H9 (cell line): Measurements from ENCODE around the gene F3. TPM values are rescaled to one million over a fixed set of nuclear protein-coding genes. Genes with fewer than 3 reads are reported as not detected.

Experiments
- DNase-seq: peaks from one replicate; pipeline ENCODE4 v3.0.0-alpha.2; 2017
- H2AFZ ChIP-seq: one replicate; pipeline ENCODE4 v1.6.1; 2013; ENCODE audit warnings: mild to moderate bottlenecking, low read length, control low read depth, moderate library complexity
- H2AK5ac ChIP-seq: 2 replicates; pipeline ENCODE4 v1.6.1; 2013; ENCODE audit warnings: low read length, control low read depth, mixed read lengths; ENCODE audit not compliant: insufficient read length
- H2BK120ac ChIP-seq: one replicate; pipeline ENCODE4 v1.6.1; 2013; ENCODE audit warnings: low read depth, mild to moderate bottlenecking, low read length, control low read depth, inconsistent platforms; ENCODE audit not compliant: poor library complexity, severe bottlenecking
- H2BK12ac ChIP-seq: 2 replicates; pipeline ENCODE4 v1.6.1; 2013; ENCODE audit warnings: low read length, control low read depth, mixed read lengths, low read depth; ENCODE audit not compliant: insufficient read length
- H2BK15ac ChIP-seq: 2 replicates; pipeline ENCODE4 v1.6.1; 2013; ENCODE audit warnings: low read depth, low read length, control low read depth
- H2BK20ac ChIP-seq: one replicate; pipeline ENCODE4 v1.6.1; 2013; ENCODE audit warnings: low read depth, mild to moderate bottlenecking, low read length, control low read depth, inconsistent platforms; ENCODE audit not compliant: poor library complexity, severe bottlenecking
- H2BK5ac ChIP-seq: 2 replicates; pipeline ENCODE4 v1.6.1; 2013; ENCODE audit warnings: low read length, control low read depth, mixed read lengths; ENCODE audit not compliant: insufficient read length
- H3K14ac ChIP-seq: 2 replicates; pipeline ENCODE4 v1.6.1; 2013; ENCODE audit warnings: low read length, control low read depth; ENCODE audit not compliant: insufficient read depth
- H3K18ac ChIP-seq: 2 replicates; pipeline ENCODE4 v1.6.1; 2013; ENCODE audit warnings: low read depth, mild to moderate bottlenecking, mixed read lengths, low read length, control low read depth; ENCODE audit not compliant: insufficient read length
- H3K23ac ChIP-seq: 2 replicates; pipeline ENCODE4 v1.6.1; 2013; ENCODE audit warnings: low read length, control low read depth, mixed read lengths, low read depth; ENCODE audit not compliant: insufficient read length
- H3K23me2 ChIP-seq: 2 replicates; pipeline ENCODE4 v1.6.1; 2013; ENCODE audit warnings: low read depth, mild to moderate bottlenecking, mixed read lengths, low read length, control low read depth; ENCODE audit not compliant: insufficient read length, poor library complexity, severe bottlenecking
- H3K27ac ChIP-seq: 2 replicates; pipeline ENCODE4 v1.5.1; 2013; ENCODE audit warnings: low read length, control low read depth, mixed read lengths, low read depth; ENCODE audit not compliant: insufficient read length
- H3K27me3 ChIP-seq: 2 replicates; pipeline ENCODE4 v1.6.1; 2013; ENCODE audit warnings: low read length, control low read depth, inconsistent platforms; ENCODE audit not compliant: insufficient read depth
- H3K4ac ChIP-seq: 2 replicates; pipeline ENCODE4 v1.6.1; 2013; ENCODE audit warnings: low read depth, mild to moderate bottlenecking, control low read depth, inconsistent platforms, low read length, moderate library complexity
- H3K4me1 ChIP-seq: 2 replicates; pipeline ENCODE4 v1.6.1; 2013; ENCODE audit warnings: low read length, control low read depth, inconsistent platforms; ENCODE audit not compliant: insufficient read depth
- H3K4me2 ChIP-seq: 2 replicates; pipeline ENCODE4 v1.6.1; 2013; ENCODE audit warnings: low read length, control low read depth, mixed read lengths; ENCODE audit not compliant: insufficient read length, insufficient read depth
- H3K56ac ChIP-seq: 2 replicates; pipeline ENCODE4 v1.6.1; 2013; ENCODE audit warnings: low read depth, mild to moderate bottlenecking, mixed read lengths, low read length, control low read depth; ENCODE audit not compliant: insufficient read length
- H3K79me1 ChIP-seq: 2 replicates; pipeline ENCODE4 v1.6.1; 2013; ENCODE audit warnings: low read depth, mild to moderate bottlenecking, moderate library complexity, low read length, control low read depth, inconsistent platforms; ENCODE audit not compliant: insufficient read depth, poor library complexity, severe bottlenecking
- H3K79me2 ChIP-seq: 2 replicates; pipeline ENCODE4 v1.6.1; 2013; ENCODE audit warnings: low read length, control low read depth, inconsistent platforms; ENCODE audit not compliant: insufficient read depth
- H3K9ac ChIP-seq: 2 replicates; pipeline ENCODE4 v1.6.1; 2013; ENCODE audit warnings: low read length, control low read depth, mixed read lengths; ENCODE audit not compliant: insufficient read length; ENCODE audit errors: extremely low read depth
- H3K9me3 ChIP-seq: one replicate; pipeline ENCODE4 v1.6.1; 2013; ENCODE audit warnings: low read depth, low read length, inconsistent platforms; ENCODE audit not compliant: control insufficient read depth
- H3T11ph ChIP-seq: one replicate; pipeline ENCODE4 v1.6.1; 2013; ENCODE audit warnings: mild to moderate bottlenecking, low read length, control low read depth, inconsistent platforms
- H4K20me1 ChIP-seq: one replicate; pipeline ENCODE4 v1.6.1; 2013; ENCODE audit not compliant: control insufficient read depth, insufficient read length, insufficient read depth
- H4K5ac ChIP-seq: 2 replicates; pipeline ENCODE4 v1.6.1; 2013; ENCODE audit warnings: low read depth, mild to moderate bottlenecking, mixed read lengths, low read length, control low read depth; ENCODE audit not compliant: insufficient read length
- H4K8ac ChIP-seq: replicated peaks from 2 replicates; pipeline ENCODE4 v1.6.1; 2013; ENCODE audit warnings: low read length, control low read depth, mixed read lengths, low read depth; ENCODE audit not compliant: insufficient read length
- H4K91ac ChIP-seq: 2 replicates; pipeline ENCODE4 v1.6.1; 2013; ENCODE audit warnings: low read depth, mild to moderate bottlenecking, moderate library complexity, mixed read lengths, low read length, control low read depth; ENCODE audit not compliant: insufficient read length
- H3K27ac Mint-ChIP-seq, 3 experiments: 2 replicates in 2 of 3; 3 replicates in 1 of 3; pipeline ENCODE4 v1.8.0; 2020 to 2021; ENCODE audit warnings: mixed read lengths in 3 of 3, mild to moderate bottlenecking in 1 of 3, moderate library complexity in 1 of 3
- H3K27me3 Mint-ChIP-seq: 2 replicates; pipeline ENCODE4 v1.8.0; 2021; ENCODE audit warnings: low read depth, mild to moderate bottlenecking, moderate library complexity, mixed read lengths
- H3K36me3 Mint-ChIP-seq, 3 experiments: 2 replicates in 2 of 3; 3 replicates in 1 of 3; pipeline ENCODE4 v1.8.0; 2020 to 2021; ENCODE audit warnings: low read depth in 3 of 3, mixed read lengths in 3 of 3; ENCODE audit not compliant: insufficient read depth in 1 of 3
- H3K4me1 Mint-ChIP-seq, 2 experiments: 2 replicates each; pipeline ENCODE4 v1.8.0; 2020; ENCODE audit warnings: mixed read lengths in 2 of 2
- H3K4me3 Mint-ChIP-seq, 2 experiments: 2 replicates in 1 of 2; 3 replicates in 1 of 2; pipeline ENCODE4 v1.8.0; 2020 to 2021; ENCODE audit warnings: mild to moderate bottlenecking in 2 of 2, mixed read lengths in 2 of 2, moderate library complexity in 1 of 2
- H3K9me3 Mint-ChIP-seq, 2 experiments: 2 replicates in 1 of 2; 3 replicates in 1 of 2; pipeline ENCODE4 v1.8.0; 2020; ENCODE audit warnings: mild to moderate bottlenecking in 2 of 2, mixed read lengths in 2 of 2, moderate library complexity in 1 of 2
- WGBS: extraction: QIAGEN DNeasy Blood & Tissue Kit; methylation state at CpG from one replicate; pipeline ENCODE4 v1.1.7; 2013; ENCODE audit warnings: missing lambda C conversion rate, low lambda C conversion rate, mixed read lengths; ENCODE audit not compliant: insufficient read length; ENCODE audit errors: extremely low coverage; 5-methylcytosine and 5-hydroxymethylcytosine counted together
- total RNA-seq: library from RNA; stranded (reverse); gene quantifications from 2 replicates; pipeline ENCODE4 v1.2.1, GENCODE V29; 2021
- TF ChIP-seq, protein P1 (sequence below): fragments of 200-600 bp; sonication (generic); conservative IDR thresholded peaks from 3 replicates; pipeline ENCODE4 v1.8.0; 2021; ENCODE audit warnings: antibody characterized with exemption, mild to moderate bottlenecking

F3 gene
- total RNA-seq, 1 experiment from 2014 or later: 21.7 TPM

DNA sequence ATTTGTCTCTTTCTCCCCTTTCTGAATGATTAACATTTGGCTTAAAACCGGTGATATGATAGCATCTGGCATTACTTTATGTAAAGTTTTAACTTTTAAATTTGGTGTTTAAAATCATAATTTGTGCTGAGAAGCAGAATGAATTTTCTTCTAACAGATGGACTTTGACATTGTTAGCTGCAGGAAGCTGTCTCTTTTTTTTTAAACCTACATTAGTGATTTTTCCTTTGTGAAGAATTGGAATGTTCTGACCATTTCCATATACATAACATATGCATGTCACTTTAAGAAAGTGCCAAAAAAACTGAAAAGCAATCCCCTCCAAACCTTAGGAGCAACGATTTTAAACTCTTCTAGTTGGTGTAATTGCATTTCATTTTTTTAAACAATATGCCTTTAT is 22.2 kb downstream of the F3 start:
- Histone ChIP-seq H3K27me3 (no peaks in the 10 kb centered on the region), H3K4me2 (no peak overlapping the region), H3T11ph (no peak overlapping the region), H4K20me1 (no peaks in the 10 kb centered on the region), H3K18ac (no peak overlapping the region), H3K14ac (no peak overlapping the region), H4K91ac (no peak overlapping the region), H2BK5ac (no peak overlapping the region), H3K23ac (no peak overlapping the region), H2BK12ac (no peak overlapping the region), H2BK120ac (no peak overlapping the region), H4K5ac (no peak overlapping the region), H3K9ac (no peak overlapping the region), H3K4ac (no peak overlapping the region), H3K79me2 (no peaks in the 10 kb centered on the region), H3K23me2 (no peaks in the 10 kb centered on the region), H4K8ac (no peak overlapping the region), H2BK20ac (no peak overlapping the region), H2AFZ (no peak overlapping the region), H3K56ac (no peak overlapping the region), H3K9me3 (no peaks in the 10 kb centered on the region), H3K4me1 (peaks cover 4% of the 10 kb centered on the region; the same call in 1 of the 2 replicates), H2AK5ac (no peak overlapping the region), H3K79me1 (no peaks in the 10 kb centered on the region), H3K27ac (no peak overlapping the region), H2BK15ac (no peak overlapping the region)
- Mint-ChIP-seq H3K4me1 (peaks cover 0 to 11% of the 10 kb centered on the region in 2 experiments; a peak in 2 of 4 replicates), H3K27me3 (no peaks in the 10 kb centered on the region), H3K9me3 (no peaks in the 10 kb centered on the region), H3K27ac (no peak overlapping the region), H3K36me3 (no peaks in the 10 kb centered on the region), H3K4me3 (no peak overlapping the region)
- no CpG with 5 or more reads among the region's 2 CpGs for WGBS
- no peak for DNase-seq
- TF ChIP-seq, protein P1, sequence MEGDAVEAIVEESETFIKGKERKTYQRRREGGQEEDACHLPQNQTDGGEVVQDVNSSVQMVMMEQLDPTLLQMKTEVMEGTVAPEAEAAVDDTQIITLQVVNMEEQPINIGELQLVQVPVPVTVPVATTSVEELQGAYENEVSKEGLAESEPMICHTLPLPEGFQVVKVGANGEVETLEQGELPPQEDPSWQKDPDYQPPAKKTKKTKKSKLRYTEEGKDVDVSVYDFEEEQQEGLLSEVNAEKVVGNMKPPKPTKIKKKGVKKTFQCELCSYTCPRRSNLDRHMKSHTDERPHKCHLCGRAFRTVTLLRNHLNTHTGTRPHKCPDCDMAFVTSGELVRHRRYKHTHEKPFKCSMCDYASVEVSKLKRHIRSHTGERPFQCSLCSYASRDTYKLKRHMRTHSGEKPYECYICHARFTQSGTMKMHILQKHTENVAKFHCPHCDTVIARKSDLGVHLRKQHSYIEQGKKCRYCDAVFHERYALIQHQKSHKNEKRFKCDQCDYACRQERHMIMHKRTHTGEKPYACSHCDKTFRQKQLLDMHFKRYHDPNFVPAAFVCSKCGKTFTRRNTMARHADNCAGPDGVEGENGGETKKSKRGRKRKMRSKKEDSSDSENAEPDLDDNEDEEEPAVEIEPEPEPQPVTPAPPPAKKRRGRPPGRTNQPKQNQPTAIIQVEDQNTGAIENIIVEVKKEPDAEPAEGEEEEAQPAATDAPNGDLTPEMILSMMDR: no peak
